ENCODE data around the gene SLC39A1. TPM values are rescaled to one million over a fixed set of nuclear protein-coding genes. Genes with fewer than 3 reads are reported as not detected.

The SLC39A1 gene
- total and polyA plus RNA-seq, 9 of the 15 experiments (the other 6 are each of a cell fraction or from before 2014, with no cell fraction given) = 9.9 to 81.1 (median 62.7) TPM

DNA sequence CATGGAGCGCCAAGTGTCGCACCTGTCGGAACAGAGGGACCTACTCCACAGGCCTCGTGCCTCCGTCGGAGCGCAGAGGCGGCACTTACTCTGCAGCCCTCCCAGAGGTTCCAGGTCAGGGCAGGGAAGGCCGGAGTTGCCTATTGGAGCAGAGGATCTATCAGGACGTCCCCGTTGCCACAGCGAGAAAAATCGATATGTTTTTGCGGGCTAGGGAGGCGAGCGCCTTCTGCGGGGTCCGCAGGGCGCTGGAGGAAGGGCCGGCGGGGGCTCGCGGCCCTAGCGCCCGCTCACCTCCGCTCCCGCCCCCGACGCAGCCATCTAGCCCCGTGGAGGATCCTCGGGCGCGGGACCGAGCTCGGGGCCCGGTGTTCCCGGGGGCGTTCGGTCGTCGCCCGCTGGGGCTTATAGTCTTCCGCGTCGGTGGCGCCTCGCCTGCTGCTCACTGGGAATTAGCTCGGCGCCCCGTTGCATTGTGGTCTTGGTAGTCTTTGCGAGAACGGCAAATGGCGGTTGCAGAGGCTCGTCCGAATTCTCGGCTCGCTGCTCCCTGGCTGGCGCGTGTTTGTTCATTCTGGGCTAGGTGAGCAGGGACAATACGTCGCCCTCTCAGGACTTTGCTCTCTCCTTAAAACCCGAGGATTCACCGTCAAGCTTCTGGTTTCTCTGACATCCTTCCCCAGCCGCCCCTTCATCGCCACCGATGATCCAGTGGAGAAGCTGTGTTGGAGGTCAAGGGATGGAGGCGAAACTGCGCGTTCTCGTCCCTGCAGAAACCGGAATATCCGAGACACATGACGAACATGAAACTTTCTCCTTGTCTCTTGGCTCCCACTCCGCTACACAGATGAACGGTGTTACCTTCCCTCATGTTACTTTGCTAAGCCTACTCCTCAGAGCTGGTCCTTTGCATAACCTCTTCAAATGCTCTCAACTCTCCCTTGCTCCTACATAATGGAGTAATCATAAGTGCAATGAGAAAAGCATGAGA lies 14.2 kb upstream of the SLC39A1 start, which contains the start of gene JTB (continued):
- peak; percentile 87 for TF ChIP-seq MAX (CRISPR knock-in tag; IDR thresholded peaks at IDR 0.05)
- TF ChIP-seq ZNF311 (CRISPR knock-in tag; IDR thresholded peaks at IDR 0.05) = no peak
- TF ChIP-seq GTF2E2 (tag; IDR thresholded peaks at IDR 0.05) = peak; percentile 52; the same call in 1 of the 2 replicates
- TF ChIP-seq ELF4 (CRISPR knock-in tag; IDR thresholded peaks at IDR 0.05) = 0 out of 2 replicates have a peak, but pooled peaks have one; percentile 17
- TF ChIP-seq CGGBP1 (CRISPR knock-in tag; IDR thresholded peaks at IDR 0.05) = no peak
- TF ChIP-seq RFX1 (IDR thresholded peaks at IDR 0.05) = no peak
- TF ChIP-seq SRSF3 (IDR thresholded peaks at IDR 0.05; ENCODE audit: insufficient read depth, low read length) = no peak
- no peak; a peak in 1 of 4 replicates for TF ChIP-seq SRF (CRISPR knock-in tag; IDR thresholded peaks at IDR 0.05)
- peak; percentile 13 for TF ChIP-seq CTCFL (IDR thresholded peaks at IDR 0.05; ENCODE audit: borderline replicate concordance, insufficient read depth, low read depth, low read length, poor library complexity, severe bottlenecking)
- TF ChIP-seq, protein P1, sequence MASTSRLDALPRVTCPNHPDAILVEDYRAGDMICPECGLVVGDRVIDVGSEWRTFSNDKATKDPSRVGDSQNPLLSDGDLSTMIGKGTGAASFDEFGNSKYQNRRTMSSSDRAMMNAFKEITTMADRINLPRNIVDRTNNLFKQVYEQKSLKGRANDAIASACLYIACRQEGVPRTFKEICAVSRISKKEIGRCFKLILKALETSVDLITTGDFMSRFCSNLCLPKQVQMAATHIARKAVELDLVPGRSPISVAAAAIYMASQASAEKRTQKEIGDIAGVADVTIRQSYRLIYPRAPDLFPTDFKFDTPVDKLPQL (IDR thresholded peaks at IDR 0.05; ENCODE audit: extremely low read depth, insufficient read length) = no peak
- TF ChIP-seq KDM2B (CRISPR knock-in tag; IDR thresholded peaks at IDR 0.05) = no peak
- TF ChIP-seq CREBBP (IDR thresholded peaks at IDR 0.05; ENCODE audit: low read depth, low read length) = no peak
- no peak for TF ChIP-seq MEIS2 (IDR thresholded peaks at IDR 0.05; ENCODE audit: partially characterized antibody)
- TF ChIP-seq ARID3B (CRISPR knock-in tag; IDR thresholded peaks at IDR 0.05; ENCODE audit: borderline replicate concordance) = no peak
- TF ChIP-seq ZNF717 (CRISPR knock-in tag; IDR thresholded peaks at IDR 0.05) = no peak
- TF ChIP-seq ZBTB1 (CRISPR knock-in tag; IDR thresholded peaks at IDR 0.05; ENCODE audit: borderline replicate concordance, low read depth) = no peak
- TF ChIP-seq LCOR (CRISPR knock-in tag; IDR thresholded peaks at IDR 0.05) = 0 out of 2 replicates have a peak, but pooled peaks have one; percentile 36
